Keratinocyte (primary cell): ENCODE measurements around the gene DDX4. TPM values are rescaled to one million over a fixed set of nuclear protein-coding genes. Genes with fewer than 3 reads are reported as not detected.

Experiments
- DNase-seq: peaks from one replicate; pipeline ENCODE4 v3.0.0-alpha.2; 2011; ENCODE audit warnings: low read depth, missing footprints, low spot score
- FAIRE-seq: peaks from 2 replicates; lab custom pipeline; 2011; peaks lifted over from hg19 to GRCh38; lab: Jason Lieb, UNC
- H2AFZ ChIP-seq: 2 replicates; pipeline ENCODE4 v1.6.0; 2012; ENCODE audit warnings: low read length, control low read depth, inconsistent platforms; ENCODE audit not compliant: control insufficient read depth
- H3K27ac ChIP-seq: 2 replicates; pipeline ENCODE4 v1.5.1; 2011; ENCODE audit warnings: low read length; ENCODE audit not compliant: control insufficient read depth, insufficient read depth
- H3K27me3 ChIP-seq: 3 replicates; pipeline ENCODE4 v1.6.0; 2011; ENCODE audit warnings: low read length; ENCODE audit not compliant: control insufficient read depth, insufficient read depth; ENCODE audit errors: extremely low read depth
- H3K36me3 ChIP-seq, 2 experiments: 2 replicates in 1 of 2; 3 replicates in 1 of 2; pipeline ENCODE4 v1.5.1; 2011; ENCODE audit warnings: low read length in 2 of 2, mild to moderate bottlenecking in 1 of 2; ENCODE audit not compliant: control insufficient read depth in 2 of 2, insufficient read depth in 2 of 2; ENCODE audit errors: extremely low read depth in 1 of 2
- H3K4me1 ChIP-seq: 3 replicates; pipeline ENCODE4 v1.5.1; 2011; ENCODE audit warnings: low read length; ENCODE audit not compliant: control insufficient read depth, insufficient read depth; ENCODE audit errors: extremely low read depth
- H3K4me2 ChIP-seq: 3 replicates; pipeline ENCODE4 v1.6.0; 2011; ENCODE audit warnings: low read depth, low read length; ENCODE audit not compliant: control insufficient read depth, insufficient read depth; ENCODE audit errors: extremely low read depth
- H3K4me3 ChIP-seq, 3 experiments: fragments of 200-600 bp in 1 of 3; sonication (generic) in 1 of 3; 2 replicates in 2 of 3; 3 replicates in 1 of 3; pipeline ENCODE4 v1.5.1; 2011 to 2016; ENCODE audit warnings: low read length in 3 of 3, mild to moderate bottlenecking in 3 of 3, control low read depth in 2 of 3, inconsistent platforms in 1 of 3, low read depth in 1 of 3, mixed read lengths in 1 of 3, mixed run types in 1 of 3, moderate library complexity in 1 of 3; ENCODE audit not compliant: control insufficient read depth in 2 of 3, insufficient read depth in 2 of 3; ENCODE audit errors: extremely low read depth in 1 of 3
- H3K79me2 ChIP-seq: 2 replicates; pipeline ENCODE4 v1.6.0; 2012; ENCODE audit warnings: low read length; ENCODE audit not compliant: control insufficient read depth, insufficient read depth
- H3K9ac ChIP-seq: 3 replicates; pipeline ENCODE4 v1.6.0; 2011; ENCODE audit warnings: low read length; ENCODE audit not compliant: control insufficient read depth, insufficient read depth; ENCODE audit errors: extremely low read depth
- H3K9me1 ChIP-seq: 3 replicates; pipeline ENCODE4 v1.6.0; 2011; ENCODE audit warnings: low read length; ENCODE audit not compliant: control insufficient read depth, insufficient read depth; ENCODE audit errors: extremely low read depth
- H3K9me3 ChIP-seq: 2 replicates; pipeline ENCODE4 v1.5.1; 2012; ENCODE audit warnings: low read depth, low read length; ENCODE audit not compliant: control insufficient read depth
- H4K20me1 ChIP-seq: 3 replicates; pipeline ENCODE4 v1.6.0; 2011; ENCODE audit warnings: low read length; ENCODE audit not compliant: control insufficient read depth, insufficient read depth; ENCODE audit errors: extremely low read depth
- CTCF ChIP-seq, 3 experiments: IDR thresholded peaks in 1 of 3; conservative IDR thresholded peaks in 1 of 3; optimal IDR thresholded peaks in 1 of 3; 2 replicates in 2 of 3; 3 replicates in 1 of 3; pipeline versions ENCODE3 to v1.5.1; 2011; ENCODE audit warnings: low read length in 3 of 3, mild to moderate bottlenecking in 3 of 3, moderate library complexity in 2 of 3, control low read depth in 1 of 3, inconsistent platforms in 1 of 3; ENCODE audit not compliant: insufficient read depth in 2 of 3; ENCODE audit errors: extremely low read depth in 1 of 3
- EZH2 ChIP-seq: IDR thresholded peaks from one replicate; pipeline ENCODE4 v1.6.1; 2012; ENCODE audit warnings: inconsistent platforms, mild to moderate bottlenecking, low read length, moderate library complexity
- dilution Hi-C: fragments of 300-500 bp; cut with MboI; formaldehyde crosslinking; loops from one replicate; pipeline ENCODE4 v1.7.0; 2020; ENCODE audit warnings: low sequenced_read_pairs; ENCODE audit not compliant: extremely low pct_ligation_motif_present
- polyA plus RNA-seq, 5 experiments: library from polyadenylated mRNA; depleted of rRNA in 3 of 5; stranded (reverse) in 3 of 5; stranded (forward) in 1 of 5; unstranded in 1 of 5; fragments of >200 nt; gene quantifications; 1 replicate in 1 of 5; 2 replicates in 3 of 5; 3 replicates in 1 of 5; pipeline versions ENCODE4 v1.2.1 to v1.2.3, GENCODE V29; 2011 to 2012; ENCODE audit warnings: missing spikeins in 2 of 5, low read depth in 1 of 5, low replicate concordance in 1 of 5

DDX4 gene
- polyA plus RNA-seq, 1 donor (not counting 4 experiments of a cell fraction or from before 2014, with no cell fraction given): 0.04 TPM

GRCh38 chr5:55832446-55832845 lies 94.6 kb downstream of the DDX4 start:
- H2AFZ ChIP-seq: no peak overlapping the region
- H3K27me3 ChIP-seq: no peaks in the 10 kb centered on the region
- H3K4me1 ChIP-seq: no peaks in the 10 kb centered on the region
- FAIRE-seq (no peak), DNase-seq (no peak)
- H3K9ac ChIP-seq: no peak overlapping the region
- no peaks in the 10 kb centered on the region for H3K36me3 ChIP-seq
- H3K9me3 ChIP-seq: no peaks in the 10 kb centered on the region
- no peaks in the 10 kb centered on the region for H3K9me1 ChIP-seq
- dilution Hi-C loops: no loop called here
- no peaks in the 10 kb centered on the region for H4K20me1 ChIP-seq
- H3K27ac ChIP-seq: no peak overlapping the region
- no peak overlapping the region for H3K4me2 ChIP-seq
- TF ChIP-seq CTCF (optimal IDR thresholded peaks at IDR 0.05 in 1 of 3, IDR thresholded peaks at IDR 0.05 in 1 of 3, conservative IDR thresholded peaks at IDR 0.05 in 1 of 3; ENCODE audit: extremely low read depth in 1 of 3, insufficient read depth in 2 of 3, low read length in 3 of 3) (no peak), EZH2 (no peak)
- no peak overlapping the region for H3K4me3 ChIP-seq
- no peaks in the 10 kb centered on the region for H3K79me2 ChIP-seq

GRCh38 chr5:55836191-55836590 lies 98.3 kb downstream of the DDX4 start:
- no peak for FAIRE-seq
- TF ChIP-seq CTCF (optimal IDR thresholded peaks at IDR 0.05 in 1 of 3, IDR thresholded peaks at IDR 0.05 in 1 of 3, conservative IDR thresholded peaks at IDR 0.05 in 1 of 3; ENCODE audit: extremely low read depth in 1 of 3, insufficient read depth in 2 of 3, low read length in 3 of 3) (no peak), EZH2 (no peak)

More at GRCh38 chr5:55836191-55836590, 98.3 kb downstream of the DDX4 start:
- H3K9ac ChIP-seq: no peak overlapping the region
- no peak overlapping the region for H3K4me3 ChIP-seq
- no peaks in the 10 kb centered on the region for H4K20me1 ChIP-seq
- no peaks in the 10 kb centered on the region for H3K27me3 ChIP-seq
- dilution Hi-C loops: no loop called here
- no peaks in the 10 kb centered on the region for H3K4me1 ChIP-seq
- H3K9me1 ChIP-seq: no peaks in the 10 kb centered on the region
- DNase-seq: no peak
- no peak overlapping the region for H3K4me2 ChIP-seq
- no peaks in the 10 kb centered on the region for H3K9me3 ChIP-seq
- H2AFZ ChIP-seq: no peak overlapping the region
- H3K27ac ChIP-seq: no peak overlapping the region
- no peaks in the 10 kb centered on the region for H3K36me3 ChIP-seq
- no peaks in the 10 kb centered on the region for H3K79me2 ChIP-seq
